HCT116 (cell line): ENCODE measurements around the gene HNF4A.

Experiments
- EGR1 ChIP-seq: IDR thresholded peaks from 2 replicates; pipeline ENCODE4 v1.6.1; 2012; ENCODE audit warnings: low read depth
- ELF1 ChIP-seq: IDR thresholded peaks from 2 replicates; pipeline ENCODE4 v1.6.1; 2012; ENCODE audit warnings: low read depth, borderline replicate concordance
- EZH2 ChIP-seq: fragments of 200-600 bp; sonication (generic); IDR thresholded peaks from 2 replicates; pipeline ENCODE4 v1.6.1; 2017; ENCODE audit warnings: antibody characterized with exemption, mixed run types
- FOSL1 ChIP-seq: IDR thresholded peaks from 2 replicates; pipeline ENCODE4 v1.6.1; 2012; ENCODE audit warnings: low read depth
- POLR2A ChIP-seq: IDR thresholded peaks from 2 replicates; pipeline ENCODE4 v1.7.0; 2011; ENCODE audit warnings: borderline replicate concordance; ENCODE audit not compliant: insufficient read depth, insufficient read length; ENCODE audit errors: extremely low read depth
- POLR2AphosphoS5 ChIP-seq: IDR thresholded peaks from 2 replicates; pipeline ENCODE4 v1.6.1; 2011; ENCODE audit warnings: mild to moderate bottlenecking, low read depth, low read length, moderate library complexity
- SIN3A ChIP-seq: IDR thresholded peaks from 2 replicates; pipeline ENCODE4 v1.6.1; 2012; ENCODE audit warnings: low read depth
- SP1 ChIP-seq: IDR thresholded peaks from 2 replicates; pipeline ENCODE4 v1.6.1; 2012; ENCODE audit warnings: low read depth
- ZNF274 ChIP-seq: fragments of 200-500 bp; sonication (Bioruptor generic); IDR thresholded peaks from 2 replicates; pipeline ENCODE4 v1.6.1; 2014; ENCODE audit warnings: mild to moderate bottlenecking, low read depth, low read length, inconsistent platforms
- TF ChIP-seq, protein P1 (sequence below), 3 experiments: fragments of 200-600 bp in 1 of 3; sonication (generic) in 1 of 3; IDR thresholded peaks in 2 of 3; conservative IDR thresholded peaks in 1 of 3; 2 replicates each; pipeline ENCODE4 v1.5.1; 2012 to 2017; ENCODE audit warnings: low read depth in 2 of 3, low read length in 2 of 3, antibody characterized with exemption in 1 of 3, borderline replicate concordance in 1 of 3, control low read depth in 1 of 3, mild to moderate bottlenecking in 1 of 3, mixed read lengths in 1 of 3, mixed run types in 1 of 3, moderate library complexity in 1 of 3; ENCODE audit not compliant: insufficient read depth in 1 of 3
- TF ChIP-seq, protein P2 (sequence below): IDR thresholded peaks from 2 replicates; pipeline ENCODE4 v1.6.1; 2011; ENCODE audit warnings: mild to moderate bottlenecking, low read length, moderate library complexity; ENCODE audit not compliant: insufficient replicate concordance; ENCODE audit errors: extremely low read depth
- TF ChIP-seq, protein P3 (sequence below): IDR thresholded peaks from 2 replicates; pipeline ENCODE4 v1.6.1; 2012; ENCODE audit warnings: low read depth

DNA sequence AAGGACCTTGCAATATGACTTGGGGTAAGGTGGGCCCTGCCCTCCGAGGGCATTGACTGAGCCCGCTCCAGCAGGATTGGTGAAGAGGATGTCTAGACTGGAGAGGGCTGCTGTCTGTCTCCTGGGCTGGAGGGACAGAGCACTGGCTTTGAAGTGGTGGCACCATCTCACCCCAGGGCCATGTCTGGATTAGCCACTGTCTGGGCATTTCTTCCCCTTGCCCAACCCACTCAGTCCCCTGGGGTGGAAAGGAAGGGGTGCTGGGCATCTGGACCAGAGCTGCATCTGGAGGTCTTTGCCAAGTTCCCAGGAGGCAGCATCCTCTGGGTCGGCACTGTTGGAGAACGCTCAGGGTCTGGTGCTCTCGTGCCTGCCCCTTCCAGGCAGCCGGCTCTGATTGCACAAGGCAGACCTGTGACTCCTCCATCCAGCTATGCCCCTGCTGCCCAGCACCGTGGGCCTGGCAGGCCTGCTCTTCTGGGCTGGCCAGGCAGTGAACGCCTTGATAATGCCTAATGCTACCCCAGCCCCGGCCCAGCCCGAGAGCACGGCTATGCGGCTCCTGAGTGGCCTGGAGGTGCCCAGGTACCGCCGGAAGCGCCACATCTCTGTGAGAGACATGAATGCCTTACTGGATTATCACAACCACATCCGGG is 18.6 kb upstream of the HNF4A start, which contains the start of gene R3HDML:
- TF ChIP-seq, protein P1, sequence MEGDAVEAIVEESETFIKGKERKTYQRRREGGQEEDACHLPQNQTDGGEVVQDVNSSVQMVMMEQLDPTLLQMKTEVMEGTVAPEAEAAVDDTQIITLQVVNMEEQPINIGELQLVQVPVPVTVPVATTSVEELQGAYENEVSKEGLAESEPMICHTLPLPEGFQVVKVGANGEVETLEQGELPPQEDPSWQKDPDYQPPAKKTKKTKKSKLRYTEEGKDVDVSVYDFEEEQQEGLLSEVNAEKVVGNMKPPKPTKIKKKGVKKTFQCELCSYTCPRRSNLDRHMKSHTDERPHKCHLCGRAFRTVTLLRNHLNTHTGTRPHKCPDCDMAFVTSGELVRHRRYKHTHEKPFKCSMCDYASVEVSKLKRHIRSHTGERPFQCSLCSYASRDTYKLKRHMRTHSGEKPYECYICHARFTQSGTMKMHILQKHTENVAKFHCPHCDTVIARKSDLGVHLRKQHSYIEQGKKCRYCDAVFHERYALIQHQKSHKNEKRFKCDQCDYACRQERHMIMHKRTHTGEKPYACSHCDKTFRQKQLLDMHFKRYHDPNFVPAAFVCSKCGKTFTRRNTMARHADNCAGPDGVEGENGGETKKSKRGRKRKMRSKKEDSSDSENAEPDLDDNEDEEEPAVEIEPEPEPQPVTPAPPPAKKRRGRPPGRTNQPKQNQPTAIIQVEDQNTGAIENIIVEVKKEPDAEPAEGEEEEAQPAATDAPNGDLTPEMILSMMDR (IDR thresholded peaks at IDR 0.05 in 2 of 3, conservative IDR thresholded peaks at IDR 0.05 in 1 of 3; ENCODE audit: borderline replicate concordance in 1 of 3, insufficient read depth in 1 of 3, low read depth in 2 of 3, low read length in 2 of 3) = no peak
- TF ChIP-seq FOSL1 (no peak), POLR2A (no peak), ELF1 (no peak), EZH2 (no peak), SIN3A (no peak), EGR1 (no peak), ZNF274 (no peak), POLR2AphosphoS5 (no peak), SP1 (no peak)
- TF ChIP-seq, protein P2, sequence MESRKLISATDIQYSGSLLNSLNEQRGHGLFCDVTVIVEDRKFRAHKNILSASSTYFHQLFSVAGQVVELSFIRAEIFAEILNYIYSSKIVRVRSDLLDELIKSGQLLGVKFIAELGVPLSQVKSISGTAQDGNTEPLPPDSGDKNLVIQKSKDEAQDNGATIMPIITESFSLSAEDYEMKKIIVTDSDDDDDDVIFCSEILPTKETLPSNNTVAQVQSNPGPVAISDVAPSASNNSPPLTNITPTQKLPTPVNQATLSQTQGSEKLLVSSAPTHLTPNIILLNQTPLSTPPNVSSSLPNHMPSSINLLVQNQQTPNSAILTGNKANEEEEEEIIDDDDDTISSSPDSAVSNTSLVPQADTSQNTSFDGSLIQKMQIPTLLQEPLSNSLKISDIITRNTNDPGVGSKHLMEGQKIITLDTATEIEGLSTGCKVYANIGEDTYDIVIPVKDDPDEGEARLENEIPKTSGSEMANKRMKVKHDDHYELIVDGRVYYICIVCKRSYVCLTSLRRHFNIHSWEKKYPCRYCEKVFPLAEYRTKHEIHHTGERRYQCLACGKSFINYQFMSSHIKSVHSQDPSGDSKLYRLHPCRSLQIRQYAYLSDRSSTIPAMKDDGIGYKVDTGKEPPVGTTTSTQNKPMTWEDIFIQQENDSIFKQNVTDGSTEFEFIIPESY = no peak
- TF ChIP-seq, protein P3, sequence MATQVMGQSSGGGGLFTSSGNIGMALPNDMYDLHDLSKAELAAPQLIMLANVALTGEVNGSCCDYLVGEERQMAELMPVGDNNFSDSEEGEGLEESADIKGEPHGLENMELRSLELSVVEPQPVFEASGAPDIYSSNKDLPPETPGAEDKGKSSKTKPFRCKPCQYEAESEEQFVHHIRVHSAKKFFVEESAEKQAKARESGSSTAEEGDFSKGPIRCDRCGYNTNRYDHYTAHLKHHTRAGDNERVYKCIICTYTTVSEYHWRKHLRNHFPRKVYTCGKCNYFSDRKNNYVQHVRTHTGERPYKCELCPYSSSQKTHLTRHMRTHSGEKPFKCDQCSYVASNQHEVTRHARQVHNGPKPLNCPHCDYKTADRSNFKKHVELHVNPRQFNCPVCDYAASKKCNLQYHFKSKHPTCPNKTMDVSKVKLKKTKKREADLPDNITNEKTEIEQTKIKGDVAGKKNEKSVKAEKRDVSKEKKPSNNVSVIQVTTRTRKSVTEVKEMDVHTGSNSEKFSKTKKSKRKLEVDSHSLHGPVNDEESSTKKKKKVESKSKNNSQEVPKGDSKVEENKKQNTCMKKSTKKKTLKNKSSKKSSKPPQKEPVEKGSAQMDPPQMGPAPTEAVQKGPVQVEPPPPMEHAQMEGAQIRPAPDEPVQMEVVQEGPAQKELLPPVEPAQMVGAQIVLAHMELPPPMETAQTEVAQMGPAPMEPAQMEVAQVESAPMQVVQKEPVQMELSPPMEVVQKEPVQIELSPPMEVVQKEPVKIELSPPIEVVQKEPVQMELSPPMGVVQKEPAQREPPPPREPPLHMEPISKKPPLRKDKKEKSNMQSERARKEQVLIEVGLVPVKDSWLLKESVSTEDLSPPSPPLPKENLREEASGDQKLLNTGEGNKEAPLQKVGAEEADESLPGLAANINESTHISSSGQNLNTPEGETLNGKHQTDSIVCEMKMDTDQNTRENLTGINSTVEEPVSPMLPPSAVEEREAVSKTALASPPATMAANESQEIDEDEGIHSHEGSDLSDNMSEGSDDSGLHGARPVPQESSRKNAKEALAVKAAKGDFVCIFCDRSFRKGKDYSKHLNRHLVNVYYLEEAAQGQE = no peak
